H1 (cell line): Measurements from ENCODE around the gene NET1. TPM values are rescaled to one million over a fixed set of nuclear protein-coding genes. Genes with fewer than 3 reads are reported as not detected.

ENCODE experiments used
- CTCF ChIA-PET: fragments of 300-600 bp; sonication (Branson Sonifier 250); formaldehyde crosslinking; loops from one replicate; lab custom pipeline; 2021; ENCODE audit not compliant: partially characterized antibody; lab: Charles Lee
- POLR2A ChIA-PET: fragments of 300-600 bp; sonication (Branson Sonifier 250); formaldehyde crosslinking; loops from one replicate; lab custom pipeline; 2021; ENCODE audit warnings: inconsistent platforms; ENCODE audit not compliant: partially characterized antibody; lab: Charles Lee
- DNase-seq, 2 experiments: peaks; one replicate each; pipeline versions ENCODE4 v3.0.0 to v3.0.0-alpha.2; 2010 to 2022; ENCODE audit warnings: low spot score in 2 of 2, low read depth in 1 of 2, mixed read lengths in 1 of 2
- FAIRE-seq: peaks from 2 replicates; lab custom pipeline; 2011; peaks lifted over from hg19 to GRCh38; lab: Jason Lieb, UNC
- H2AFZ ChIP-seq: 2 replicates; pipeline ENCODE4 v1.8.1; 2012; ENCODE audit warnings: low read length, inconsistent platforms
- H2AK5ac ChIP-seq: 2 replicates; pipeline ENCODE4 v1.6.1; 2013; ENCODE audit warnings: low read depth, low read length
- H2BK120ac ChIP-seq: replicated peaks from 2 replicates; pipeline ENCODE3; 2013; ENCODE audit warnings: low read depth, low read length, inconsistent platforms
- H2BK12ac ChIP-seq: 2 replicates; pipeline ENCODE4 v1.6.1; 2013; ENCODE audit warnings: low read depth, low read length
- H2BK15ac ChIP-seq: 2 replicates; pipeline ENCODE4 v1.6.1; 2013; ENCODE audit warnings: low read length
- H2BK20ac ChIP-seq: 2 replicates; pipeline ENCODE4 v1.6.1; 2013; ENCODE audit warnings: low read length
- H2BK5ac ChIP-seq: 2 replicates; pipeline ENCODE4 v1.6.1; 2013; ENCODE audit warnings: low read depth, low read length
- H3K14ac ChIP-seq: 2 replicates; pipeline ENCODE4 v1.6.1; 2013; ENCODE audit warnings: inconsistent platforms; ENCODE audit not compliant: insufficient read length
- H3K18ac ChIP-seq: 2 replicates; pipeline ENCODE4 v1.6.1; 2013; ENCODE audit warnings: low read length; ENCODE audit errors: extremely low read depth
- H3K23ac ChIP-seq: 2 replicates; pipeline ENCODE4 v1.6.1; 2013; ENCODE audit warnings: inconsistent platforms; ENCODE audit not compliant: insufficient read length
- H3K23me2 ChIP-seq: 2 replicates; pipeline ENCODE4 v1.6.1; 2013; ENCODE audit warnings: low read depth, low read length
- H3K27ac ChIP-seq: 2 replicates; pipeline ENCODE4 v1.6.1; 2011; ENCODE audit warnings: low read depth, low read length, inconsistent platforms
- H3K27me3 ChIP-seq, 4 experiments: replicated peaks in 1 of 4; 1 replicate in 1 of 4; 2 replicates in 3 of 4; pipeline versions ENCODE4 v1.6.1 to v1.8.1; 2011 to 2013; ENCODE audit warnings: low read length in 3 of 4, mild to moderate bottlenecking in 3 of 4, inconsistent platforms in 2 of 4, mixed read lengths in 2 of 4, moderate library complexity in 1 of 4; ENCODE audit not compliant: control insufficient read depth in 3 of 4, insufficient read depth in 3 of 4; ENCODE audit errors: extremely low read depth in 1 of 4
- H3K36me3 ChIP-seq, 4 experiments: 2 replicates each; pipeline versions ENCODE4 v1.6.1 to v1.8.1; 2011 to 2013; ENCODE audit warnings: mild to moderate bottlenecking in 4 of 4, low read length in 3 of 4, moderate library complexity in 2 of 4, control low read depth in 1 of 4, inconsistent platforms in 1 of 4; ENCODE audit not compliant: insufficient read depth in 4 of 4, control insufficient read depth in 2 of 4
- H3K4ac ChIP-seq: replicated peaks from 2 replicates; pipeline ENCODE3; 2013; ENCODE audit warnings: low read length, low read depth, mixed read lengths, inconsistent platforms; ENCODE audit not compliant: insufficient read length
- H3K4me1 ChIP-seq, 4 experiments: replicated peaks in 1 of 4; 1 replicate in 1 of 4; 2 replicates in 3 of 4; pipeline versions ENCODE4 v1.6.1 to v1.8.1; 2011 to 2013; ENCODE audit warnings: low read length in 3 of 4, inconsistent platforms in 2 of 4, mixed read lengths in 1 of 4; ENCODE audit not compliant: insufficient read depth in 4 of 4, control insufficient read depth in 3 of 4
- H3K4me2 ChIP-seq, 2 experiments: 2 replicates each; pipeline versions ENCODE4 v1.6.1 to v1.8.1; 2011 to 2013; ENCODE audit warnings: low read depth in 2 of 2, low read length in 2 of 2, control low read depth in 1 of 2, inconsistent platforms in 1 of 2, mild to moderate bottlenecking in 1 of 2; ENCODE audit not compliant: insufficient read depth in 1 of 2
- H3K4me3 ChIP-seq, 4 experiments: fragments of 200-600, 300-600 bp in 1 of 4; sonication (generic), shearing (Covaris generic), sonication (Bioruptor Twin) in 1 of 4; 2 replicates each; pipeline versions ENCODE4 v1.5.1 to v1.8.1; 2011 to 2016; ENCODE audit warnings: low read length in 4 of 4, low read depth in 3 of 4, control low read depth in 2 of 4, inconsistent platforms in 2 of 4, mild to moderate bottlenecking in 2 of 4, mixed read lengths in 1 of 4, moderate library complexity in 1 of 4; ENCODE audit not compliant: insufficient read depth in 2 of 4; ENCODE audit errors: extremely low read depth in 1 of 4
- H3K56ac ChIP-seq: replicated peaks from 2 replicates; pipeline ENCODE3; 2013; ENCODE audit warnings: low read depth, mild to moderate bottlenecking, mixed read lengths, low read length, inconsistent platforms; ENCODE audit not compliant: insufficient read length
- H3K79me1 ChIP-seq: 2 replicates; pipeline ENCODE4 v1.6.1; 2013; ENCODE audit warnings: low read depth, low read length, control low read depth
- H3K79me2 ChIP-seq, 2 experiments: 2 replicates each; pipeline versions ENCODE4 v1.6.1 to v1.8.1; 2012 to 2013; ENCODE audit warnings: low read length in 2 of 2, mild to moderate bottlenecking in 2 of 2, inconsistent platforms in 1 of 2; ENCODE audit not compliant: insufficient read depth in 2 of 2, control insufficient read depth in 1 of 2
- H3K9ac ChIP-seq, 4 experiments: replicated peaks in 1 of 4; 1 replicate in 1 of 4; 2 replicates in 3 of 4; pipeline versions ENCODE4 v1.6.1 to v1.8.1; 2011 to 2013; ENCODE audit warnings: low read depth in 3 of 4, low read length in 3 of 4, control low read depth in 2 of 4, mild to moderate bottlenecking in 2 of 4, moderate library complexity in 2 of 4, inconsistent platforms in 1 of 4; ENCODE audit errors: extremely low read depth in 1 of 4
- H3K9me3 ChIP-seq, 2 experiments: 2 replicates each; pipeline versions ENCODE4 v1.6.1 to v1.8.1; 2012 to 2013; ENCODE audit warnings: mild to moderate bottlenecking in 2 of 2, moderate library complexity in 2 of 2, control low read depth in 1 of 2, inconsistent platforms in 1 of 2, low read depth in 1 of 2, low read length in 1 of 2, mixed read lengths in 1 of 2; ENCODE audit not compliant: insufficient read depth in 2 of 2
- H4K20me1 ChIP-seq, 2 experiments: replicated peaks in 1 of 2; 2 replicates each; pipeline versions ENCODE3 to v1.8.1; 2011 to 2013; ENCODE audit warnings: inconsistent platforms in 2 of 2, low read length in 2 of 2, mild to moderate bottlenecking in 1 of 2; ENCODE audit not compliant: insufficient read depth in 2 of 2, control insufficient read depth in 1 of 2
- H4K5ac ChIP-seq: 2 replicates; pipeline ENCODE4 v1.6.1; 2013; ENCODE audit warnings: low read length, low read depth, mixed read lengths, inconsistent platforms; ENCODE audit not compliant: insufficient read length
- H4K8ac ChIP-seq: 2 replicates; pipeline ENCODE4 v1.8.0; 2013; ENCODE audit warnings: mild to moderate bottlenecking, moderate library complexity, low read length, inconsistent platforms; ENCODE audit not compliant: insufficient read depth; ENCODE audit errors: extremely low read depth
- H4K91ac ChIP-seq: replicated peaks from 2 replicates; pipeline ENCODE3; 2013; ENCODE audit warnings: low read length, mixed read lengths, inconsistent platforms; ENCODE audit not compliant: insufficient read length
- CREB1 ChIP-seq: IDR thresholded peaks from 2 replicates; pipeline ENCODE4 v1.6.1; 2012; ENCODE audit warnings: inconsistent platforms
- CTCF ChIP-seq, 3 experiments: IDR thresholded peaks; 1 replicate in 2 of 3; 2 replicates in 1 of 3; pipeline versions ENCODE4 v1.5.1 to v1.6.1; 2011; ENCODE audit warnings: low read length in 3 of 3, mild to moderate bottlenecking in 3 of 3, inconsistent platforms in 2 of 3, low read depth in 1 of 3, moderate library complexity in 1 of 3; ENCODE audit not compliant: insufficient read depth in 1 of 3; ENCODE audit errors: control extremely low read depth in 1 of 3
- GABPA ChIP-seq: IDR thresholded peaks from 2 replicates; pipeline ENCODE4 v1.6.1; 2011; ENCODE audit warnings: mild to moderate bottlenecking, low read length, moderate library complexity, borderline replicate concordance; ENCODE audit not compliant: insufficient read depth
- JUN ChIP-seq: IDR thresholded peaks from 2 replicates; pipeline ENCODE4 v1.6.1; 2011; ENCODE audit warnings: low read depth, mild to moderate bottlenecking, improper control_type of control experiment, low read length
- KDM4A ChIP-seq: IDR thresholded peaks from one replicate; pipeline ENCODE4 v1.7.1; 2012; ENCODE audit warnings: low read depth, mild to moderate bottlenecking, moderate library complexity, low read length, inconsistent platforms; ENCODE audit not compliant: severe bottlenecking
- KDM5A ChIP-seq: fragments of 200-600 bp; IDR thresholded peaks from 2 replicates; pipeline ENCODE4 v1.7.1; 2012; ENCODE audit warnings: mild to moderate bottlenecking, low read length, inconsistent platforms, mixed read lengths
- NRF1 ChIP-seq: IDR thresholded peaks from 2 replicates; pipeline ENCODE4 v1.6.1; 2011; ENCODE audit warnings: mild to moderate bottlenecking, low read depth, low read length, improper control_type of control experiment
- POLR2A ChIP-seq, 2 experiments: IDR thresholded peaks; 1 replicate in 1 of 2; 2 replicates in 1 of 2; pipeline ENCODE4 v1.6.1; 2011; ENCODE audit warnings: low read depth in 2 of 2, low read length in 2 of 2, mild to moderate bottlenecking in 2 of 2; ENCODE audit errors: control extremely low read depth in 1 of 2
- POLR2AphosphoS5 ChIP-seq: IDR thresholded peaks from 2 replicates; pipeline ENCODE4 v1.6.1; 2011; ENCODE audit warnings: low read depth, low read length
- RXRA ChIP-seq: IDR thresholded peaks from 2 replicates; pipeline ENCODE4 v1.6.1; 2011; ENCODE audit warnings: low read depth, mild to moderate bottlenecking, low read length, moderate library complexity; ENCODE audit not compliant: insufficient read depth
- SAP30 ChIP-seq: fragments of 300-600 bp; sonication (generic); IDR thresholded peaks from 2 replicates; pipeline ENCODE4 v1.7.1; 2012; ENCODE audit warnings: low read length, moderate library complexity, mild to moderate bottlenecking, inconsistent platforms; ENCODE audit not compliant: insufficient read depth, insufficient replicate concordance
- SRF ChIP-seq: IDR thresholded peaks from 2 replicates; pipeline ENCODE4 v1.6.1; 2011; ENCODE audit warnings: mild to moderate bottlenecking, low read depth, low read length, moderate library complexity
- YY1 ChIP-seq: IDR thresholded peaks from 2 replicates; pipeline ENCODE4 v1.6.1; 2011; ENCODE audit warnings: low read depth, mild to moderate bottlenecking, low read length
- WGBS, 2 experiments: shearing (Covaris generic) in 1 of 2; methylation state at CpG; one replicate each; pipeline versions ENCODE4 v1.1.6 to v1.1.7; 2013 to 2015; ENCODE audit warnings: low lambda C conversion rate in 2 of 2, mixed read lengths in 2 of 2, inconsistent platforms in 1 of 2, low coverage in 1 of 2, missing lambda C conversion rate in 1 of 2; ENCODE audit not compliant: insufficient replicate concordance in 2 of 2, insufficient coverage in 1 of 2, insufficient read length in 1 of 2; ENCODE audit errors: extremely low coverage in 1 of 2, missing lambda C conversion rate in 1 of 2; 5-methylcytosine and 5-hydroxymethylcytosine counted together
- polyA plus RNA-seq, 7 experiments: library from polyadenylated mRNA; depleted of rRNA in 3 of 7; stranded (reverse) in 5 of 7; unstranded in 2 of 7; fragments of >200 nt in 5 of 7; fragments of 200-250 nt in 2 of 7; gene quantifications; 1 replicate in 5 of 7; 2 replicates in 1 of 7; 4 replicates in 1 of 7; pipeline versions ENCODE4 v1.2.1 to v1.2.3, GENCODE V29; 2011 to 2013; ENCODE audit warnings: missing spikeins in 2 of 7, mixed read lengths in 2 of 7
- total RNA-seq: library from RNA; stranded (reverse); fragmentation: NEBNext Ultra II Directional; extraction: Animal tissue kit (Norgen Biotek cat#: 25700); gene quantifications from 2 replicates; pipeline ENCODE4 v1.2.1, GENCODE V29; 2021

NET1 gene
- total and polyA plus RNA-seq, 2 of the 8 experiments (the other 6 are each of a cell fraction or from before 2014, with no cell fraction given) = 21.5 to 117 TPM

- CTCF ChIA-PET = interaction anchor here (1.1 kb wide), 1 partner anchor 138 kb away, joined by 3 read pairs; no protein-coding TSS in a partner anchor
- Histone ChIP-seq H2BK12ac (no peak overlapping the region), H3K27ac (no peak overlapping the region), H3K27me3 (no peaks in the 10 kb centered on the region), H4K91ac (no peak overlapping the region), H3K4me1 (peaks cover 0 to 14% (median 4%) of the 10 kb centered on the region in 4 experiments; a peak in 5 of 7 replicates), H3K4ac (no peak overlapping the region), H3K18ac (no peak overlapping the region), H3K4me3 (no peak overlapping the region), H3K9ac (no peak overlapping the region), H4K5ac (no peak overlapping the region), H3K14ac (no peak overlapping the region), H4K8ac (no peak overlapping the region), H3K4me2 (no peak overlapping the region), H2AFZ (no peak overlapping the region), H3K9me3 (no peaks in the 10 kb centered on the region), H3K23ac (no peak overlapping the region), H4K20me1 (no peaks in the 10 kb centered on the region), H2BK5ac (no peak overlapping the region), H3K36me3 (no peaks in the 10 kb centered on the region), H3K79me2 (no peaks in the 10 kb centered on the region), H3K23me2 (no peaks in the 10 kb centered on the region), H2BK15ac (no peak overlapping the region), H2AK5ac (no peak overlapping the region), H3K56ac (no peak overlapping the region), H3K79me1 (no peaks in the 10 kb centered on the region), H2BK120ac (no peak overlapping the region), H2BK20ac (no peak overlapping the region)
- DNase-seq (no peak), FAIRE-seq (no peak)
- POLR2A ChIA-PET = interaction anchor here (2.4 to 2.7 kb wide), 2 partner anchors 18 to 38 kb away, joined by 7 to 11 read pairs; no protein-coding TSS in a partner anchor
- WGBS, 2 experiments = 89% methylated on average over 3 of the region's 3 CpGs; no CpG with 5 or more reads in 1 of the 2 experiments
- no peak for TF ChIP-seq KDM5A
- TF ChIP-seq POLR2AphosphoS5 = no peak
- no peak for TF ChIP-seq GABPA
- no peak for TF ChIP-seq SRF
- TF ChIP-seq CTCF (IDR thresholded peaks at IDR 0.05; ENCODE audit: control extremely low read depth in 1 of 3, insufficient read depth in 1 of 3, low read depth in 1 of 3, low read length in 3 of 3) = no peak
- TF ChIP-seq POLR2A (IDR thresholded peaks at IDR 0.05; ENCODE audit: control extremely low read depth in 1 of 2, low read depth in 2 of 2, low read length in 2 of 2) = no peak
- no peak for TF ChIP-seq NRF1
- TF ChIP-seq SAP30 = no peak
- no peak for TF ChIP-seq KDM4A
- TF ChIP-seq CREB1 = no peak
- TF ChIP-seq RXRA = no peak
- no peak for TF ChIP-seq JUN
- no peak for TF ChIP-seq YY1
These were observed 71.8 kb downstream of the NET1 start for GRCh38 chr10:5484205-5484604.
